ENCODE data around the gene GABARAP. TPM values are rescaled to one million over a fixed set of nuclear protein-coding genes. Genes with fewer than 3 reads are reported as not detected.

The GABARAP gene
- total and polyA plus RNA-seq, 9 donors, result 526 to 1,518 (median 640) TPM

- H3K27ac ChIP-seq, result no peak overlapping the region
- no peak overlapping the region for H3K4me3 ChIP-seq
- WGBS, 3 donors, result 88 to 90% (median 88%) methylated on average over 29 to 31 of the region's 31 CpGs
- intact Hi-C loops (cut with DNase I), result no loop called here
- peaks cover 2% of the 10 kb centered on the region for H3K4me1 ChIP-seq (ENCODE audit: insufficient read depth)
- DNase-seq, result no peak
- no peaks in the 10 kb centered on the region for H3K9me3 ChIP-seq
- no peak for TF ChIP-seq CTCF (IDR thresholded peaks at IDR 0.05)
- no peak for TF ChIP-seq EP300 (IDR thresholded peaks at IDR 0.05)
- TF ChIP-seq POLR2A (IDR thresholded peaks at IDR 0.05), result no peak
- no peaks in the 10 kb centered on the region for H3K36me3 ChIP-seq
- H3K27me3 ChIP-seq, result no peaks in the 10 kb centered on the region
Measured at GRCh38 chr17:7226721-7227710, 15.2 kb downstream of the GABARAP start.

GRCh38 chr17:7225711-7226331 is 16.4 kb downstream of the GABARAP start:
- H3K4me3 ChIP-seq, result no peak overlapping the region
- no peaks in the 10 kb centered on the region for H3K9me3 ChIP-seq
- DNase-seq, result no peak
- no peak for TF ChIP-seq EP300 (IDR thresholded peaks at IDR 0.05)
- no peaks in the 10 kb centered on the region for H3K36me3 ChIP-seq
- no peaks in the 10 kb centered on the region for H3K4me1 ChIP-seq (ENCODE audit: insufficient read depth)
- WGBS, 3 donors, result 66 to 75% (median 69%) methylated on average over 20 to 21 of the region's 21 CpGs
- intact Hi-C loops (cut with DNase I), result no loop called here
- no peak overlapping the region for H3K27ac ChIP-seq
- H3K27me3 ChIP-seq, result no peaks in the 10 kb centered on the region

GRCh38 chr17:7224661-7225111 is 17.6 kb downstream of the GABARAP start:
- DNase-seq, result no peak
- no peak for TF ChIP-seq CTCF (IDR thresholded peaks at IDR 0.05)
- TF ChIP-seq EP300 (IDR thresholded peaks at IDR 0.05), result no peak
- Histone ChIP-seq H3K9me3 (no peaks in the 10 kb centered on the region), H3K4me3 (no peak overlapping the region), H3K36me3 (no peaks in the 10 kb centered on the region), H3K4me1 (ENCODE audit: insufficient read depth) (no peaks in the 10 kb centered on the region), H3K27ac (no peak overlapping the region), H3K27me3 (no peaks in the 10 kb centered on the region)
- intact Hi-C loops (cut with DNase I), result no loop called here
- 46 to 62% (median 51%) methylated on average over 11 to 15 of the region's 15 CpGs for WGBS, 3 donors

DNA sequence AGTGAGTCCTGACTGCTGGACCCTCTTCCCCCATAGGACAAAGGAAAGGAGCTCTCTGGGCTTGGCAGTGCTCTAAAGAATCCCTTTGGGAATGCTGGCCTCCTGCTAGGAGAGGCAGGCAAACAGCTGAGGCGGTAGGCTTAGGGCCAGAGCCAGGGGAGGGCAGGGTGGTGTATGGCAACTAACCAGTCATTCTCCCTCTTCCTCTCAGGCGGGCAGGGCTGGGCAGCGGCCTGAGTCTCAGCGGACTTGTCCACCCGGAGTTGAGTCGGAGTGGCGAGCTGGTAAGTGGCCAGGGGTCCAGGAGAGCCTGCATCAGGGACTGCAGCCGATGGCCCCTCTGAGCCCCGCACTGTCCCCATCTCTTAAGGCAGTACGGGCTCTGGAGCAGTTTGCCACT is 18.1 kb downstream of the GABARAP start:
- TF ChIP-seq CTCF (IDR thresholded peaks at IDR 0.05) (no peak), EP300 (IDR thresholded peaks at IDR 0.05) (no peak), POLR2A (IDR thresholded peaks at IDR 0.05) (no peak)
- intact Hi-C loops (cut with DNase I), result no loop called here
- Histone ChIP-seq H3K36me3 (no peaks in the 10 kb centered on the region), H3K27me3 (no peaks in the 10 kb centered on the region), H3K4me3 (no peak overlapping the region), H3K9me3 (no peaks in the 10 kb centered on the region), H3K27ac (no peak overlapping the region), H3K4me1 (ENCODE audit: insufficient read depth) (peaks cover 4% of the 10 kb centered on the region)
- WGBS, 3 donors, result 71 to 73% (median 72%) methylated on average over 9 to 10 of the region's 10 CpGs
- DNase-seq, result no peak
